Kidney (tissue), 14 donors: ENCODE data around the gene TTC23. TPM values are rescaled to one million over a fixed set of nuclear protein-coding genes. Genes with fewer than 3 reads are reported as not detected.

ENCODE experiments used
- DNase-seq, 5 donors: peaks; one replicate each; pipeline ENCODE4 v3.0.0-alpha.2; 2013 to 2020
- FAIRE-seq: peaks from 2 replicates; lab custom pipeline; 2012; peaks lifted over from hg19 to GRCh38; lab: Jason Lieb, UNC
- H3K27ac ChIP-seq, 2 donors: one replicate each; pipeline ENCODE4 v1.7.0; 2013; ENCODE audit warnings: low read depth in 2 of 2, low read length in 2 of 2, inconsistent platforms in 1 of 2
- H3K27me3 ChIP-seq: one replicate; pipeline ENCODE4 v1.7.1; 2013; ENCODE audit warnings: low read length, inconsistent platforms; ENCODE audit not compliant: control insufficient read depth, insufficient read depth
- H3K36me3 ChIP-seq, 3 donors: one replicate each; pipeline versions ENCODE4 v1.7.0 to v1.7.1; 2013; ENCODE audit warnings: low read length in 3 of 3, control low read depth in 1 of 3, inconsistent platforms in 1 of 3; ENCODE audit not compliant: insufficient read depth in 3 of 3, control insufficient read depth in 2 of 3
- H3K4me1 ChIP-seq, 3 donors: one replicate each; pipeline versions ENCODE4 v1.7.0 to v1.7.1; 2013; ENCODE audit warnings: low read length in 3 of 3, inconsistent platforms in 1 of 3, low read depth in 1 of 3; ENCODE audit not compliant: control insufficient read depth in 2 of 3, insufficient read depth in 2 of 3
- H3K4me3 ChIP-seq, 3 donors: one replicate each; pipeline versions ENCODE4 v1.7.0 to v1.8.1; 2013; ENCODE audit warnings: low read length in 3 of 3, control low read depth in 1 of 3, inconsistent platforms in 1 of 3
- H3K9ac ChIP-seq, 3 donors: one replicate each; pipeline versions ENCODE4 v1.7.0 to v1.7.1; 2013; ENCODE audit warnings: low read length in 3 of 3, control low read depth in 1 of 3, inconsistent platforms in 1 of 3
- H3K9me3 ChIP-seq, 3 donors: one replicate each; pipeline versions ENCODE4 v1.7.0 to v1.7.1; 2013; ENCODE audit warnings: low read length in 3 of 3, control low read depth in 1 of 3, inconsistent platforms in 1 of 3; ENCODE audit not compliant: control insufficient read depth in 2 of 3, insufficient read depth in 1 of 3
- intact Hi-C: fragments of 100-400 bp; cut with DNase I; formaldehyde crosslinking; loops from one replicate; pipeline ENCODE4 v1.11.1; 2022
- polyA plus RNA-seq: library from polyadenylated mRNA; stranded (reverse); fragments of 350-450 nt; fragmentation: Illumina TruSeq; extraction: RNeasy Lipid Tissue Mini Kit (QIAGEN cat#74804); gene quantifications from one replicate; pipeline ENCODE4 v1.2.3, GENCODE V29; 2014; ENCODE audit warnings: low read depth, low replicate concordance; ENCODE audit not compliant: insufficient read depth
- total RNA-seq: library from RNA; stranded (reverse); fragmentation: NEBNext Ultra II Directional; extraction: Animal tissue kit (Norgen Biotek cat#: 25700); gene quantifications from one replicate; pipeline ENCODE4 v1.2.1, GENCODE V29; 2021
- TF ChIP-seq, protein P1 (sequence below): IDR thresholded peaks from 3 replicates; pipeline ENCODE4 v1.5.1; 2012; ENCODE audit warnings: mild to moderate bottlenecking, moderate library complexity, borderline replicate concordance; ENCODE audit not compliant: insufficient read depth; ENCODE audit errors: extremely low read depth
- donor health status: control.
- donor health status: control.
- donor health status: control.
- donor health status: control.
- donor health status: control.
- donor health status: DM: yes; HTN: yes; CAD: no.
- donor health status: Normal renal cell carcinoma (clear cell type).

Gene TTC23
- total and polyA plus RNA-seq, 2 donors from 2014 or later = 11.2 to 23.6 TPM

DNA sequence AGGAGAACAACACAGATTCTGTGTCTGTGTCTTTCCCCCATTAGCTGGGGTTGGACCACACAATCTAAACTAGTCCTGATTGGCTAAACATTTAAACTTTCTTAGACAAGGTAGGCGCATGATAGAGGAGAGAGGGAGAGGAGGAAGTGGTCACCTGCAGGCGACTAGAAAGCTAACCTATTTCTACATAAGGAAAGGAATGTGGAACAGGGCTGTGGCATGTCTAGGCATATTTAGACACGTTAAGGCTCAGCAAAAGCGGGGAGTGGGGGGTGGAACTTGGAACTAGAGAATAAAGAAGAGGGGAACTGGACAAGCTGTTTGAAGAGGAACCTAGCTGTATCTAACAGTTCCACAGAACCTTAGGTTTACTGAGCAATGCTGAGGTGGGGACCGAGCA, 14.7 kb upstream of the TTC23 start:
- intact Hi-C loops = no loop called here
- Histone ChIP-seq H3K9ac (no peak overlapping the region), H3K4me3 (no peak overlapping the region), H3K27ac (no peak overlapping the region), H3K4me1 (peaks cover 0 to 6% (median 3%) of the 10 kb centered on the region in 3 donors), H3K36me3 (no peaks in the 10 kb centered on the region), H3K27me3 (no peaks in the 10 kb centered on the region), H3K9me3 (no peaks in the 10 kb centered on the region)
- FAIRE-seq (no peak), DNase-seq (no peak)
- TF ChIP-seq, protein P1, sequence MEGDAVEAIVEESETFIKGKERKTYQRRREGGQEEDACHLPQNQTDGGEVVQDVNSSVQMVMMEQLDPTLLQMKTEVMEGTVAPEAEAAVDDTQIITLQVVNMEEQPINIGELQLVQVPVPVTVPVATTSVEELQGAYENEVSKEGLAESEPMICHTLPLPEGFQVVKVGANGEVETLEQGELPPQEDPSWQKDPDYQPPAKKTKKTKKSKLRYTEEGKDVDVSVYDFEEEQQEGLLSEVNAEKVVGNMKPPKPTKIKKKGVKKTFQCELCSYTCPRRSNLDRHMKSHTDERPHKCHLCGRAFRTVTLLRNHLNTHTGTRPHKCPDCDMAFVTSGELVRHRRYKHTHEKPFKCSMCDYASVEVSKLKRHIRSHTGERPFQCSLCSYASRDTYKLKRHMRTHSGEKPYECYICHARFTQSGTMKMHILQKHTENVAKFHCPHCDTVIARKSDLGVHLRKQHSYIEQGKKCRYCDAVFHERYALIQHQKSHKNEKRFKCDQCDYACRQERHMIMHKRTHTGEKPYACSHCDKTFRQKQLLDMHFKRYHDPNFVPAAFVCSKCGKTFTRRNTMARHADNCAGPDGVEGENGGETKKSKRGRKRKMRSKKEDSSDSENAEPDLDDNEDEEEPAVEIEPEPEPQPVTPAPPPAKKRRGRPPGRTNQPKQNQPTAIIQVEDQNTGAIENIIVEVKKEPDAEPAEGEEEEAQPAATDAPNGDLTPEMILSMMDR = no peak

DNA sequence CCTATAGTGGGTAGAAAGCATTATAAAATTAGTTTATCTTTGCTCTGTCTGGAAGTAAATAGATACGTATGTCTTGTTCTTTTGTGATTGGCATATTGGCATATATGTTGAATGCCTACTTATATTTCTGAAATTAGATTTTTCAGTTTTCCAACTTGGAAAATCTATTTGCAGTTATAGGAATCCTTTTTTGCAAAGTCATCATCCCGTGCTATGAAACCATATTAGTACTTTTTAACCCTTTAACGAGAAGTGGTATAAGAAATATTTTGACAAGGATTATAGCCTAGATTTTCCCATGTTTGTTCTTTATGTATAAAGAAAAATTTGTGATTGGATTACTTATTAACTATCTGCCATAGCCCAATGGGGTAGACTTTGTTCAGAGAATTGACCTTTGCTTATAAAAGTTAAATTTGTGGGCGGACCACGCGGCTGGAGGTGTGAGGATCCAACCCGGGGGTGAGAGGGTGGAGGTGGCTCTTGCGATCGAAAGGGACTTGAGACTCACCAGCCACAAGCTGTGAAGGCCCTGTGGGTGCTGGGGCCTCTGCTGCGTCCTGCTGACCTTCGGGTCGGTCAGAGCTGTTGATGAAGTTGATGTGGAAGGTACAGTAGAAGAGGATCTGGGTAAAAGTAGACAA, 7.8 kb upstream of the TTC23 start:
- H3K27ac ChIP-seq = peak overlapping the region in 1 of 2 donors; percentile 24
- DNase-seq (no peak), FAIRE-seq (no peak)
- H3K9ac ChIP-seq = no peak overlapping the region
- no peak overlapping the region for H3K4me3 ChIP-seq
- H3K9me3 ChIP-seq = no peaks in the 10 kb centered on the region
- no peaks in the 10 kb centered on the region for H3K27me3 ChIP-seq
- intact Hi-C loops = no loop called here
- no peaks in the 10 kb centered on the region for H3K36me3 ChIP-seq
- TF ChIP-seq, protein P1 = no peak
- H3K4me1 ChIP-seq = peaks cover 0 to 17% (median 8%) of the 10 kb centered on the region in 3 donors

DNA sequence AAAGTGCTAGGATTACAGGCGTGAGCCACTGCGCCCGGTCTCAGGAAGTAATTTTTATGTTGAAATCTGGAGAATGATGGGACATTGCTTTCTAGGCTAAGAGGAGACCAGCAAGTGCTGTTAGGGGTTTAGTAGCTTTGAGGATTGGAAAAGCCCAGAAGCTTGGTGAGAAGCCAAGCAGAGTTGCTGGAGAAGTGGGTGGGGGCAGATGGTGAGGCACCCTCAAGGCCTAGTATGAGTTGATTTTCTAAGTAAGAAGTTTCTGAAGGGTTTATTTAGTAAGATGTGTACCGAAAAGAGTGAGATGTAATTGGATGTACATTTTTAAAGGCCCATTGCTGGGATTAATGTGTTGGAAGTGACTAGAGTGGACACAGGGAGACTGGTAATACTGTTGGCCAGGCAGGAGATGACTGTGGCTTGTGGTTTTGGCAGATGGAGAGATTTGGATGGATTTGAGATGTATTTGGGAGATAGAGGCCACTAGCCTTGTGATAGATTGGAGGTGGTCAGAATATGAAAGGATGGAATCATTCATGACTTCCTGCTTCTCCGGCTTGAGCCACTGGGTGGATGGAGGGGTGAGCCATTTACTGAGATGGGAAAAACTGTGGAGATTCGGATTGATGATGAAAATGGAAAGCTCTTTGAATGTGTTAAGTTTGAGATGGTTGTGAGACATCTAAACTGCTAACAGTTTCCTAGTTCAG, 4.2 kb upstream of the TTC23 start:
- Histone ChIP-seq H3K4me1 (peaks cover 0 to 21% (median 11%) of the 10 kb centered on the region in 3 donors), H3K27ac (no peak overlapping the region), H3K9ac (peak overlapping the region in 1 of 3 donors; percentile 6), H3K4me3 (peak overlapping the region in 1 of 3 donors; percentile 41), H3K9me3 (no peaks in the 10 kb centered on the region), H3K36me3 (no peaks in the 10 kb centered on the region), H3K27me3 (no peaks in the 10 kb centered on the region)
- FAIRE-seq = no peak
- DNase-seq = no peak
- TF ChIP-seq, protein P1 = no peak
- intact Hi-C loops = no loop called here
